HPDE6-E6E7 (cell line): ENCODE data around the gene MARS1.
"Not testable (repeated sequence)": the region's sequence is repeated elsewhere in the genome, so short reads cannot be mapped to it uniquely, and the experiment has no call there.

Experiments used
- DNase-seq: peaks from one replicate; pipeline ENCODE4 v3.0.0; 2011; ENCODE audit warnings: missing footprints; ENCODE audit errors: extremely low spot score

MARS1 gene

GRCh38 chr12:57487597-57488401 is at the start of gene MARS1:
TSS of gene MARS1 (plus strand) at chr12:57488068. CDS start at chr12:57488091, 23 bp downstream.
- DNase-seq = peak; percentile 97

- DNase-seq = no peak
Observed at GRCh38 chr12:57438400-57438799, 49.5 kb upstream of the MARS1 start.

GRCh38 chr12:57439762-57440266 is 48.1 kb upstream of the MARS1 start:
- DNase-seq = no peak

GRCh38 chr12:57441393-57441792 is 46.5 kb upstream of the MARS1 start:
- DNase-seq = not testable (repeated sequence)

- DNase-seq = no peak
Observed at GRCh38 chr12:57441846-57442427, 45.9 kb upstream of the MARS1 start.

GRCh38 chr12:57444337-57444736 is 43.5 kb upstream of the MARS1 start:
- not testable (repeated sequence) for DNase-seq

GRCh38 chr12:57444744-57445143 is 43.1 kb upstream of the MARS1 start:
- DNase-seq = no peak

GRCh38 chr12:57446292-57446960 is 41.4 kb upstream of the MARS1 start:
- DNase-seq = no peak

- no peak for DNase-seq
Observed at GRCh38 chr12:57448669-57449068, 39.2 kb upstream of the MARS1 start.

- no peak for DNase-seq
Observed at GRCh38 chr12:57449375-57449774, 38.5 kb upstream of the MARS1 start.

- no peak for DNase-seq
Observed at GRCh38 chr12:57450057-57450456, 37.8 kb upstream of the MARS1 start.

- DNase-seq = no peak
Observed at GRCh38 chr12:57451233-57451778, 36.6 kb upstream of the MARS1 start.

- DNase-seq = no peak
Observed at GRCh38 chr12:57452181-57452936, 35.5 kb upstream of the MARS1 start.

- DNase-seq = no peak
Observed at GRCh38 chr12:57452937-57453509, 34.8 kb upstream of the MARS1 start.

- DNase-seq = no peak
Observed at GRCh38 chr12:57454213-57454565, 33.7 kb upstream of the MARS1 start.

- no peak for DNase-seq
Observed at GRCh38 chr12:57454566-57455373, 33.1 kb upstream of the MARS1 start, which contains the start of gene INHBE. TSS of gene INHBE (plus strand) at chr12:57455307. CDS start at chr12:57455537, 230 bp downstream.

- DNase-seq = no peak
Observed at GRCh38 chr12:57455374-57456144, 32.3 kb upstream of the MARS1 start.

- no peak for DNase-seq
Observed at GRCh38 chr12:57456145-57456700, 31.6 kb upstream of the MARS1 start.
